GM19372 (cell line): ENCODE data around the gene CTAG2.
"Not testable (repeated sequence)": the region's sequence is repeated elsewhere in the genome, so short reads cannot be mapped to it uniquely, and the experiment has no call there.

Source experiments
- ATAC-seq: cut with Tn5 transposase; IDR thresholded peaks from one replicate; pipeline ENCODE4 v1.9.1; 2021; ENCODE audit warnings: mild to moderate bottlenecking, low read depth, moderate library complexity; ENCODE audit not compliant: unreplicated experiment

The CTAG2 gene

GRCh38 chrX:154653413-154653812 lies at the start of gene CTAG2:
TSS of gene CTAG2 (minus strand) at chrX:154653579. CDS start at chrX:154653515, 64 bp downstream.
- ATAC-seq, result not testable (repeated sequence)

- no peak for ATAC-seq
Observed at GRCh38 chrX:154698630-154699248, 45.4 kb upstream of the CTAG2 start.

- ATAC-seq, result no peak
Observed at GRCh38 chrX:154696676-154697045, 43.3 kb upstream of the CTAG2 start.

- ATAC-seq, result no peak
Observed at GRCh38 chrX:154695911-154696675, 42.7 kb upstream of the CTAG2 start.

- ATAC-seq, result no peak
Observed at GRCh38 chrX:154693394-154693793, 40.0 kb upstream of the CTAG2 start.

- ATAC-seq, result not testable (repeated sequence)
Observed at GRCh38 chrX:154690438-154690837, 37.1 kb upstream of the CTAG2 start.

- not testable (repeated sequence) for ATAC-seq
Observed at GRCh38 chrX:154672084-154672483, 18.7 kb upstream of the CTAG2 start.

- not testable (repeated sequence) for ATAC-seq
Observed at GRCh38 chrX:154670848-154671247, 17.5 kb upstream of the CTAG2 start.

- ATAC-seq, result no peak
Observed at GRCh38 chrX:154661899-154662298, 8.5 kb upstream of the CTAG2 start.

- no peak for ATAC-seq
Observed at GRCh38 chrX:154661170-154661569, 7.8 kb upstream of the CTAG2 start.

GRCh38 chrX:154660541-154660940 lies 7.2 kb upstream of the CTAG2 start:
- no peak for ATAC-seq

GRCh38 chrX:154658957-154659356 lies 5.6 kb upstream of the CTAG2 start:
- ATAC-seq, result no peak

- no peak for ATAC-seq
Observed at GRCh38 chrX:154658187-154658586, 4.8 kb upstream of the CTAG2 start.

- ATAC-seq, result no peak
Observed at GRCh38 chrX:154657226-154657805, 3.9 kb upstream of the CTAG2 start.

- ATAC-seq, result no peak
Observed at GRCh38 chrX:154655786-154656185, 2.4 kb upstream of the CTAG2 start.

GRCh38 chrX:154655346-154655745 lies 2.0 kb upstream of the CTAG2 start:
- no peak for ATAC-seq

- no peak for ATAC-seq
Observed at GRCh38 chrX:154654925-154655324, 1.5 kb upstream of the CTAG2 start.

- no peak for ATAC-seq
Observed at GRCh38 chrX:154654372-154654771, 993 bp upstream of the CTAG2 start.

GRCh38 chrX:154653048-154653401 lies 354 bp downstream of the CTAG2 start:
- no peak for ATAC-seq

- ATAC-seq, result no peak
Observed at GRCh38 chrX:154652311-154653047, 900 bp downstream of the CTAG2 start.

GRCh38 chrX:154650221-154650510 lies 3.2 kb downstream of the CTAG2 start:
- no peak for ATAC-seq
